K562 (cell line): ENCODE measurements around the gene LCA5L. TPM values are rescaled to one million over a fixed set of nuclear protein-coding genes. Genes with fewer than 3 reads are reported as not detected.

ENCODE experiments used
- CBX8 ChIP-seq: fragments of 200-600 bp; sonication (generic); IDR thresholded peaks from 2 replicates; pipeline ENCODE4 v1.6.1; 2012; ENCODE audit warnings: borderline replicate concordance, mixed run types, low read depth, mild to moderate bottlenecking, moderate library complexity, mixed read lengths, low read length, control low read depth, inconsistent platforms; ENCODE audit not compliant: poor library complexity, severe bottlenecking; ENCODE audit errors: extremely low read depth
- DACH1 ChIP-seq: fragments of 450-650 bp; IDR thresholded peaks from 2 replicates; pipeline ENCODE4 v1.6.1; 2018; ENCODE audit not compliant: partially characterized antibody
- HES1 ChIP-seq: fragments of 450-650 bp; IDR thresholded peaks from 2 replicates; pipeline ENCODE4 v1.6.1; 2016; ENCODE audit warnings: low read depth, mild to moderate bottlenecking, moderate library complexity
- HMBOX1 ChIP-seq: sonication (generic); IDR thresholded peaks from 2 replicates; pipeline ENCODE4 v1.6.1; 2016
- TAF9B ChIP-seq: fragments of 450-650 bp; IDR thresholded peaks from 2 replicates; pipeline ENCODE4 v1.6.1; 2018; ENCODE audit warnings: mild to moderate bottlenecking; ENCODE audit not compliant: partially characterized antibody
- THAP12 ChIP-seq: fragments of 250-450 bp; sonication (Bioruptor Pico); IDR thresholded peaks from 2 replicates; pipeline ENCODE4 v1.9.0; 2021; ENCODE audit warnings: mild to moderate bottlenecking, inconsistent platforms
- ZBTB7A ChIP-seq: IDR thresholded peaks from 2 replicates; pipeline ENCODE4 v1.6.1; 2011; ENCODE audit warnings: low read depth, mild to moderate bottlenecking, low read length, moderate library complexity, borderline replicate concordance; ENCODE audit not compliant: control insufficient read depth
- ZEB2 ChIP-seq: fragments of 450-650 bp; IDR thresholded peaks from 2 replicates; pipeline ENCODE4 v1.6.1; 2016
- ZNF398 ChIP-seq: fragments of 250-450 bp; sonication (Bioruptor Pico); IDR thresholded peaks from 2 replicates; pipeline ENCODE4 v1.8.0; 2021; ENCODE audit warnings: moderate library complexity, mild to moderate bottlenecking, inconsistent platforms
- ZNF583 ChIP-seq: fragments of 250-450 bp; sonication (Bioruptor Pico); IDR thresholded peaks from 2 replicates; pipeline ENCODE4 v1.4.0; 2020
- polyA plus RNA-seq, 8 experiments: library from polyadenylated mRNA; depleted of rRNA in 4 of 8; stranded (reverse) in 5 of 8; unstranded in 3 of 8; fragments of >200 nt; fragmentation: Nextera tagmentation in 2 of 8; fragmentation: Illumina TruSeq in 1 of 8; extraction: Ambion mirVana in 2 of 8; extraction: Trizol in 1 of 8; gene quantifications; 2 replicates each; pipeline versions ENCODE4 v1.2.1 to v1.2.3, GENCODE V29; 2011 to 2014; ENCODE audit warnings: inconsistent platforms in 1 of 8, missing spikeins in 1 of 8
- total RNA-seq, 7 experiments: library from RNA; depleted of rRNA in 6 of 7; stranded (reverse); fragments of >200 nt in 6 of 7; fragmentation: Illumina TruSeq in 2 of 7; extraction: Trizol in 2 of 7; gene quantifications; 2 replicates each; pipeline versions ENCODE4 v1.2.1 to v1.2.3, GENCODE V29; 2011 to 2021; ENCODE audit warnings: low replicate concordance in 1 of 7
- TF ChIP-seq, protein P1 (sequence below): fragments of 450-650 bp; IDR thresholded peaks from 2 replicates; pipeline ENCODE4 v1.6.1; 2018; ENCODE audit not compliant: partially characterized antibody
- TF ChIP-seq, protein P2 (sequence below), 2 experiments: fragments of 450-650 bp; conservative IDR thresholded peaks; 2 replicates each; pipeline ENCODE4 v1.6.1; 2017; ENCODE audit warnings: mild to moderate bottlenecking in 2 of 2, moderate library complexity in 2 of 2

Gene LCA5L
- total and polyA plus RNA-seq, 9 of the 15 experiments (the other 6 are each of a cell fraction or from before 2014, with no cell fraction given): 1.8 to 4.9 (median 3.8) TPM

DNA sequence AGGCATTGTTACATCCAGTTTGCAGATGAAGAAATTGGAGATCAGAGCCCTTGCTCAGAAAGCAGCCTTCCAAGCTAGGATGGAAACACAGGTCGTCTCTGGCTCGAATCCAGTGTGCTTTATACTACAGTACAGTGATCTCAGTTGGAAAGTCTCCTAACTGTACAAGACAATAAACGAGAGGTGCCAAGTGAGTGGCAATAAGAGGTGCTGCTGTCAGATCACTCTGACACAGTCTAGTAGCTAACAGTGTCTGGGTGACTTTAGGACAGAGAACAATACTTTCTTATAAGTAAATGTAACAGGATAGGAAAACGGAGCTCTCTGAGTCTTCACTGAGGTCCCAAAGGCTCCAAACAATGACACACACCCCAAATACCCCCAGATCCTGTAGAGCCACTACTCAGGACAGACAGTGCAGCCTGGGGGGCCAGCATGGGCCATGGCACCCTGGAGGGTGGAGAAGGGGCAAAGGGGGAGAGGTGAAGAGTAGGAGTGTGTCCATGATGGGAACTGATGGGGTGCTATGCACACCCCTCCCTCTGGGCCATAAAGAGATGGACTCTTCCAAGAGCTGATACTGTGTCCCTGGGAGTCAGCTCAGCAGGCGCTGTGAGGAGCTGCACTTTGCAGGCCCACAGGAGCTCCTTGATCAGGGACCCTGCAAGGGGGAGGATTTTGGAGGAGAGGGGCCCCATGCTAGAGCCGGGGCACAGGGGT, 9.5 kb upstream of the LCA5L start (continued):
- TF ChIP-seq, protein P1, sequence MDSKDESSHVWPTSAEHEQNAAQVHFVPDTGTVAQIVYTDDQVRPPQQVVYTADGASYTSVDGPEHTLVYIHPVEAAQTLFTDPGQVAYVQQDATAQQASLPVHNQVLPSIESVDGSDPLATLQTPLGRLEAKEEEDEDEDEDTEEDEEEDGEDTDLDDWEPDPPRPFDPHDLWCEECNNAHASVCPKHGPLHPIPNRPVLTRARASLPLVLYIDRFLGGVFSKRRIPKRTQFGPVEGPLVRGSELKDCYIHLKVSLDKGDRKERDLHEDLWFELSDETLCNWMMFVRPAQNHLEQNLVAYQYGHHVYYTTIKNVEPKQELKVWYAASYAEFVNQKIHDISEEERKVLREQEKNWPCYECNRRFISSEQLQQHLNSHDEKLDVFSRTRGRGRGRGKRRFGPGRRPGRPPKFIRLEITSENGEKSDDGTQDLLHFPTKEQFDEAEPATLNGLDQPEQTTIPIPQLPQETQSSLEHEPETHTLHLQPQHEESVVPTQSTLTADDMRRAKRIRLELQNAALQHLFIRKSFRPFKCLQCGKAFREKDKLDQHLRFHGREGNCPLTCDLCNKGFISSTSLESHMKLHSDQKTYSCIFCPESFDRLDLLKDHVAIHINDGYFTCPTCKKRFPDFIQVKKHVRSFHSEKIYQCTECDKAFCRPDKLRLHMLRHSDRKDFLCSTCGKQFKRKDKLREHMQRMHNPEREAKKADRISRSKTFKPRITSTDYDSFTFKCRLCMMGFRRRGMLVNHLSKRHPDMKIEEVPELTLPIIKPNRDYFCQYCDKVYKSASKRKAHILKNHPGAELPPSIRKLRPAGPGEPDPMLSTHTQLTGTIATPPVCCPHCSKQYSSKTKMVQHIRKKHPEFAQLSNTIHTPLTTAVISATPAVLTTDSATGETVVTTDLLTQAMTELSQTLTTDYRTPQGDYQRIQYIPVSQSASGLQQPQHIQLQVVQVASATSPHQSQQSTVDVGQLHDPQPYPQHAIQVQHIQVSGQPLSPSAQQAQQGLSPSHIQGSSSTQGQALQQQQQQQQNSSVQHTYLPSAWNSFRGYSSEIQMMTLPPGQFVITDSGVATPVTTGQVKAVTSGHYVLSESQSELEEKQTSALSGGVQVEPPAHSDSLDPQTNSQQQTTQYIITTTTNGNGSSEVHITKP: peak; percentile 95
- no peak for TF ChIP-seq ZNF398 (CRISPR knock-in tag)
- TF ChIP-seq, protein P2, sequence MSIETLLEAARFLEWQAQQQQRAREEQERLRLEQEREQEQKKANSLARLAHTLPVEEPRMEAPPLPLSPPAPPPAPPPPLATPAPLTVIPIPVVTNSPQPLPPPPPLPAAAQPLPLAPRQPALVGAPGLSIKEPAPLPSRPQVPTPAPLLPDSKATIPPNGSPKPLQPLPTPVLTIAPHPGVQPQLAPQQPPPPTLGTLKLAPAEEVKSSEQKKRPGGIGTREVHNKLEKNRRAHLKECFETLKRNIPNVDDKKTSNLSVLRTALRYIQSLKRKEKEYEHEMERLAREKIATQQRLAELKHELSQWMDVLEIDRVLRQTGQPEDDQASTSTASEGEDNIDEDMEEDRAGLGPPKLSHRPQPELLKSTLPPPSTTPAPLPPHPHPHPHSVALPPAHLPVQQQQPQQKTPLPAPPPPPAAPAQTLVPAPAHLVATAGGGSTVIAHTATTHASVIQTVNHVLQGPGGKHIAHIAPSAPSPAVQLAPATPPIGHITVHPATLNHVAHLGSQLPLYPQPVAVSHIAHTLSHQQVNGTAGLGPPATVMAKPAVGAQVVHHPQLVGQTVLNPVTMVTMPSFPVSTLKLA (conservative IDR thresholded peaks at IDR 0.05): no peak
- no peak for TF ChIP-seq HMBOX1
- no peak for TF ChIP-seq TAF9B
- no peak for TF ChIP-seq CBX8
- no peak for TF ChIP-seq THAP12 (CRISPR knock-in tag)
- TF ChIP-seq ZEB2: no peak
- TF ChIP-seq ZBTB7A: no peak
- TF ChIP-seq DACH1: no peak
- TF ChIP-seq ZNF583 (CRISPR knock-in tag): no peak
- no peak for TF ChIP-seq HES1
